A673 (cell line): ENCODE measurements around the gene PGLYRP1. TPM values are rescaled to one million over a fixed set of nuclear protein-coding genes. Genes with fewer than 3 reads are reported as not detected.

Experiments
- BruUV-seq: library from RNA; stranded (reverse); fragments of 400-500 nt; replicated peaks from 2 replicates; lab custom pipeline; 2021; lab: Mats Ljungman, UMichigan
- CTCF ChIA-PET: fragments of 300-600 bp; sonication (Branson Sonifier 250); formaldehyde crosslinking; loops from one replicate; lab custom pipeline; 2022; ENCODE audit warnings: antibody characterized with exemption; lab: Charles Lee
- POLR2A ChIA-PET: fragments of 300-600 bp; sonication (Branson Sonifier 250); formaldehyde crosslinking; loops from one replicate; lab custom pipeline; 2022; ENCODE audit warnings: antibody characterized with exemption; ENCODE audit not compliant: low non-redundant PET; lab: Charles Lee
- DNase-seq: peaks from one replicate; pipeline ENCODE4 v3.0.0-alpha.2; 2015; ENCODE audit warnings: low spot score
- H3K27ac ChIP-seq: fragments of 200-600 bp; sonication (generic); 2 replicates; pipeline ENCODE4 v1.5.1; 2016; ENCODE audit warnings: mixed run types, low read depth, mild to moderate bottlenecking, mixed read lengths, antibody characterized with exemption, low read length; ENCODE audit not compliant: poor library complexity, severe bottlenecking
- H3K27me3 ChIP-seq: fragments of 200-600 bp; sonication (generic); replicated peaks from 2 replicates; pipeline ENCODE4 v1.6.1; 2017; ENCODE audit warnings: mixed run types, low read depth, mild to moderate bottlenecking, mixed read lengths, antibody characterized with exemption, low read length; ENCODE audit not compliant: insufficient read depth, poor library complexity
- H3K36me3 ChIP-seq: fragments of 200-600 bp; sonication (generic); 2 replicates; pipeline ENCODE4 v1.6.1; 2016; ENCODE audit warnings: mixed run types, mild to moderate bottlenecking, mixed read lengths, antibody characterized with exemption, low read length; ENCODE audit not compliant: insufficient read depth, poor library complexity, severe bottlenecking
- H3K4me1 ChIP-seq: fragments of 200-600 bp; sonication (generic); 2 replicates; pipeline ENCODE4 v1.6.1; 2017; ENCODE audit warnings: mixed run types, mild to moderate bottlenecking, mixed read lengths, antibody characterized with exemption, low read length; ENCODE audit not compliant: insufficient read depth, poor library complexity, severe bottlenecking
- H3K4me3 ChIP-seq: fragments of 200-600 bp; sonication (generic); 2 replicates; pipeline ENCODE4 v1.5.1; 2016; ENCODE audit warnings: low read depth, mixed run types, mild to moderate bottlenecking, mixed read lengths, low read length; ENCODE audit not compliant: poor library complexity, severe bottlenecking
- H3K9me3 ChIP-seq: fragments of 200-600 bp; sonication (generic); 2 replicates; pipeline ENCODE4 v1.6.1; 2016; ENCODE audit warnings: mixed run types, low read depth, mild to moderate bottlenecking, mixed read lengths, antibody characterized with exemption, low read length; ENCODE audit not compliant: poor library complexity, severe bottlenecking
- CTCF ChIP-seq: fragments of 300-800, 200-600 bp; sonication (generic); conservative IDR thresholded peaks from 2 replicates; pipeline ENCODE4 v1.5.1; 2017; ENCODE audit warnings: low read depth, mild to moderate bottlenecking, antibody characterized with exemption, low read length, moderate library complexity, mixed read lengths
- EZH2 ChIP-seq: fragments of 200-600 bp; sonication (generic); IDR thresholded peaks from 2 replicates; pipeline ENCODE4 v1.6.1; 2017; ENCODE audit warnings: borderline replicate concordance, low read depth, mild to moderate bottlenecking, mixed read lengths, antibody characterized with exemption, low read length; ENCODE audit not compliant: poor library complexity, severe bottlenecking
- intact Hi-C: fragments of 100-400 bp; cut with micrococcal nuclease; formaldehyde crosslinking; loops from one replicate; pipeline ENCODE4 v1.10.0; 2022; ENCODE audit not compliant: unreplicated experiment
- total RNA-seq: library from RNA; stranded (reverse); gene quantifications from 2 replicates; pipeline ENCODE4 v1.2.3, GENCODE V29; 2021

PGLYRP1 gene
- total RNA-seq, 1 experiment from 2014 or later = not detected

GRCh38 chr19:46056536-46056935, 33.7 kb upstream of the PGLYRP1 start:
- Histone ChIP-seq H3K27me3 (peaks cover 61% of the 10 kb centered on the region), H3K9me3 (peaks cover 14% of the 10 kb centered on the region), H3K4me1 (no peaks in the 10 kb centered on the region), H3K36me3 (no peaks in the 10 kb centered on the region), H3K4me3 (no peak overlapping the region), H3K27ac (no peak overlapping the region)
- no TSS peak for BruUV-seq
- TF ChIP-seq EZH2 = no peak
- no peak for TF ChIP-seq CTCF
- no peak for DNase-seq
- ChIA-PET CTCF (no interaction called here), POLR2A (no interaction called here)
- intact Hi-C loops = no loop called here

GRCh38 chr19:46052896-46053295, 30.0 kb upstream of the PGLYRP1 start:
- no peaks in the 10 kb centered on the region for H3K9me3 ChIP-seq
- intact Hi-C loops = no loop called here
- ChIA-PET CTCF (interaction anchor here (0.6 kb wide), 1 partner anchor 25 kb away, joined by 3 read pairs; no protein-coding TSS in a partner anchor), POLR2A (no interaction called here)
- H3K4me3 ChIP-seq = no peak overlapping the region
- H3K27me3 ChIP-seq = peaks cover 79% of the 10 kb centered on the region
- DNase-seq = no peak
- TF ChIP-seq EZH2 (no peak), CTCF (no peak)
- H3K36me3 ChIP-seq = no peaks in the 10 kb centered on the region
- BruUV-seq = no TSS peak
- no peaks in the 10 kb centered on the region for H3K4me1 ChIP-seq
- no peak overlapping the region for H3K27ac ChIP-seq

GRCh38 chr19:46049597-46049996, 26.7 kb upstream of the PGLYRP1 start:
- H3K36me3 ChIP-seq = no peaks in the 10 kb centered on the region
- TF ChIP-seq EZH2 = no peak
- peak; percentile 41; the same call in 1 of the 2 replicates for TF ChIP-seq CTCF
- no peaks in the 10 kb centered on the region for H3K4me1 ChIP-seq
- peaks cover 76% of the 10 kb centered on the region for H3K27me3 ChIP-seq
- H3K27ac ChIP-seq = no peak overlapping the region
- H3K9me3 ChIP-seq = no peaks in the 10 kb centered on the region
- ChIA-PET CTCF (no interaction called here), POLR2A (no interaction called here)
- peak; percentile 23 for DNase-seq
- BruUV-seq = no TSS peak
- H3K4me3 ChIP-seq = no peak overlapping the region
- intact Hi-C loops = no loop called here
